HPDE6-E6E7 (cell line): Measurements from ENCODE around the gene ZNF711.
"Not testable (repeated sequence)": the region's sequence is repeated elsewhere in the genome, so short reads cannot be mapped to it uniquely, and the experiment has no call there.

Source experiments
- DNase-seq: peaks from one replicate; pipeline ENCODE4 v3.0.0; 2011; ENCODE audit warnings: missing footprints; ENCODE audit errors: extremely low spot score

ZNF711 gene

GRCh38 chrX:85243761-85244449 lies at the start of gene ZNF711, which contains the start of gene SATL1:
ZNF711 (plus strand) TSS chrX:85243991; CDS start chrX:85247573, 3,582 bp downstream.
SATL1 (minus strand) TSS chrX:85243779; CDS start chrX:85108968, 134,811 bp downstream.
- peak; percentile 1 for DNase-seq

GRCh38 chrX:85196319-85196718 lies 47.5 kb upstream of the ZNF711 start:
- no peak for DNase-seq

- DNase-seq = no peak
These were observed 40.3 kb upstream of the ZNF711 start for GRCh38 chrX:85203461-85203970.

- no peak for DNase-seq
These were observed 29.8 kb upstream of the ZNF711 start for GRCh38 chrX:85213792-85214530.

- DNase-seq = no peak
These were observed 27.8 kb upstream of the ZNF711 start for GRCh38 chrX:85215946-85216345.

- no peak for DNase-seq
These were observed 22.4 kb upstream of the ZNF711 start for GRCh38 chrX:85221361-85221760.

GRCh38 chrX:85223359-85223758 lies 20.4 kb upstream of the ZNF711 start:
- no peak for DNase-seq

GRCh38 chrX:85243155-85243554 lies 636 bp upstream of the ZNF711 start:
- DNase-seq = no peak

- DNase-seq = no peak
These were observed 840 bp downstream of the ZNF711 start for GRCh38 chrX:85244450-85245211.

GRCh38 chrX:85285286-85285685 lies 41.5 kb downstream of the ZNF711 start:
- DNase-seq = not testable (repeated sequence)

GRCh38 chrX:85288992-85289723 lies 45.4 kb downstream of the ZNF711 start:
- no peak for DNase-seq

- no peak for DNase-seq
These were observed 59.8 kb downstream of the ZNF711 start for GRCh38 chrX:85303544-85303943.

GRCh38 chrX:85309717-85310116 lies 65.9 kb downstream of the ZNF711 start:
- DNase-seq = no peak

- not testable (repeated sequence) for DNase-seq
These were observed 67.6 kb downstream of the ZNF711 start for GRCh38 chrX:85311348-85311747.
